K562 (cell line): Measurements from ENCODE around the gene NME4. TPM values are rescaled to one million over a fixed set of nuclear protein-coding genes. Genes with fewer than 3 reads are reported as not detected.
A peak's percentile ranks its signal among the peaks of the same experiment; 100 is the strongest.

Experiments used
- CBFB ChIP-seq: sonication (generic); formaldehyde crosslinking; IDR thresholded peaks from 2 replicates; pipeline ENCODE4 v1.4.0; 2020; ENCODE audit warnings: mild to moderate bottlenecking, missing genetic modification reagents
- CXXC5 ChIP-seq: fragments of 250-450 bp; sonication (Bioruptor Pico); IDR thresholded peaks from 2 replicates; pipeline ENCODE4 v1.8.0; 2022; ENCODE audit warnings: inconsistent platforms, mild to moderate bottlenecking, moderate library complexity
- DIDO1 ChIP-seq: fragments of 450-650 bp; IDR thresholded peaks from 2 replicates; pipeline ENCODE4 v1.6.1; 2016; ENCODE audit warnings: low read depth, missing biosample characterization, missing genetic modification characterization
- KHSRP ChIP-seq: fragments of 450-650 bp; IDR thresholded peaks from 2 replicates; pipeline ENCODE4 v1.6.1; 2017
- MEF2D ChIP-seq: conservative IDR thresholded peaks from 2 replicates; pipeline ENCODE4 v1.6.1; 2016; ENCODE audit warnings: low read depth, missing genetic modification characterization, missing compliant biosample characterization
- NCOA6 ChIP-seq: fragments of 450-650 bp; IDR thresholded peaks from 2 replicates; pipeline ENCODE4 v1.6.1; 2017; ENCODE audit warnings: mild to moderate bottlenecking
- NFXL1 ChIP-seq: fragments of 450-650 bp; formaldehyde crosslinking; IDR thresholded peaks from 2 replicates; pipeline ENCODE4 v1.4.0; 2021; ENCODE audit warnings: mild to moderate bottlenecking
- POLR2G ChIP-seq: fragments of 200-400 bp; formaldehyde crosslinking; IDR thresholded peaks from 2 replicates; pipeline ENCODE4 v1.6.1; 2017; ENCODE audit warnings: low read depth, mild to moderate bottlenecking, antibody characterized with exemption, low read length, moderate library complexity
- PTRF ChIP-seq: fragments of 450-650 bp; IDR thresholded peaks from 2 replicates; pipeline ENCODE4 v1.6.1; 2016; ENCODE audit warnings: mild to moderate bottlenecking, missing genetic modification characterization, missing compliant biosample characterization
- SAP30 ChIP-seq: fragments of 200-600 bp; sonication (generic); IDR thresholded peaks from 2 replicates; pipeline ENCODE4 v1.6.1; 2012; ENCODE audit warnings: borderline replicate concordance, low read depth, mild to moderate bottlenecking, moderate library complexity, low read length, control low read depth, inconsistent platforms; ENCODE audit not compliant: insufficient read depth, poor library complexity, severe bottlenecking
- ZBTB7A ChIP-seq: IDR thresholded peaks from 2 replicates; pipeline ENCODE4 v1.6.1; 2011; ENCODE audit warnings: low read depth, mild to moderate bottlenecking, low read length, moderate library complexity, borderline replicate concordance; ENCODE audit not compliant: control insufficient read depth
- ZBTB9 ChIP-seq: fragments of 450-650 bp; formaldehyde crosslinking; IDR thresholded peaks from 2 replicates; pipeline ENCODE4 v1.4.0; 2020; ENCODE audit warnings: mild to moderate bottlenecking, moderate library complexity
- polyA plus RNA-seq, 8 experiments: library from polyadenylated mRNA; depleted of rRNA in 4 of 8; stranded (reverse) in 5 of 8; unstranded in 3 of 8; fragments of >200 nt; fragmentation: Nextera tagmentation in 2 of 8; fragmentation: Illumina TruSeq in 1 of 8; extraction: Ambion mirVana in 2 of 8; extraction: Trizol in 1 of 8; gene quantifications; 2 replicates each; pipeline versions ENCODE4 v1.2.1 to v1.2.3, GENCODE V29; 2011 to 2014; ENCODE audit warnings: inconsistent platforms in 1 of 8, missing spikeins in 1 of 8
- total RNA-seq, 7 experiments: library from RNA; depleted of rRNA in 6 of 7; stranded (reverse); fragments of >200 nt in 6 of 7; fragmentation: Illumina TruSeq in 2 of 7; extraction: Trizol in 2 of 7; gene quantifications; 2 replicates each; pipeline versions ENCODE4 v1.2.1 to v1.2.3, GENCODE V29; 2011 to 2021; ENCODE audit warnings: low replicate concordance in 1 of 7
- TF ChIP-seq, protein P1 (sequence below): fragments of 450-650 bp; IDR thresholded peaks from 2 replicates; pipeline ENCODE4 v1.6.1; 2016; ENCODE audit warnings: low read depth
- TF ChIP-seq, protein P2 (sequence below): sonication (generic); formaldehyde crosslinking; IDR thresholded peaks from 2 replicates; pipeline ENCODE4 v1.8.0; 2022; ENCODE audit warnings: mild to moderate bottlenecking, missing genetic modification reagents
- TF ChIP-seq, protein P3 (sequence below): fragments of 250-450 bp; sonication (Bioruptor Pico); IDR thresholded peaks from 2 replicates; pipeline ENCODE4 v1.5.0; 2020; ENCODE audit warnings: mild to moderate bottlenecking, borderline replicate concordance

NME4 gene
- total and polyA plus RNA-seq, 9 of the 15 experiments (the other 6 are each of a cell fraction or from before 2014, with no cell fraction given), result 15.4 to 264 (median 139) TPM

DNA sequence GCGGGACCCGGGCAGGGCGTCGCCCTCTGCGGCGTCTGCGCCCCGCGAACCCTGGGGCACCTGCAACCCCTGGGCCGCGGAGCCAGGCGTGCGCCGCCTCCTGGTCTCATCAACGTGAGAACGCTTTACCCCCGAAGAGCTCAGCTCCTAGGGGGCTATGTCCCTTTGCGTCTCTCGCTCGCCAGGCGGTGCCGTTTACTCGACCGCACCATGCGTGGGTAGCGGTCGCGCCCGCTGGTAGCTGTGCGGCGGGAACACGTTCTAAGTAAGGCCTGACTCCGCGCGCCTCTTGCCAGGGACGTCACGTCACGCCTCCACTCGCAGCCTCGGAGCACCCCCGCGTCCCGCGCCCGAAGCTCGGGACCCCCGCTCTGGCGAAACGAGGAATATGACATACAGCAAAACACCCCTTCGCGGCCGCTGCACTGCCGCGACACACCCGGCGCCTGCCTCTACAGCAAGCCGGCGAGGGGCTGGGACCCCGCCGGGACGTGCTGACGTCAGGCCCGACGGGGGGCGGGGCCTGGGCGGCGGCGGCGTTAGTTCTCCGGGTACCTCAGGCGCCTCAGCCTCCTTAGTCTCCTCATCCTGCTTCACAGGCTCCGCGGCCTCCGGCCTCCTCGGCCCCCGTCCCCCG is 28.2 kb downstream of the NME4 start, which contains the start of gene RAB11FIP3 (continued):
- TF ChIP-seq CBFB (CRISPR knock-in tag) (no peak; the same call in 1 of the 2 replicates), ZBTB7A (peak; percentile 99), SAP30 (peak; percentile 68), NFXL1 (CRISPR knock-in tag) (no peak), ZBTB9 (CRISPR knock-in tag) (no peak; the same call in 1 of the 2 replicates), NCOA6 (peak; percentile 59; the same call in 1 of the 2 replicates), MEF2D (tag) (no peak), POLR2G (peak; percentile 85), DIDO1 (tag) (no peak), PTRF (tag) (no peak), CXXC5 (CRISPR knock-in tag) (peak; percentile 84), KHSRP (no peak)
- TF ChIP-seq, protein P1, sequence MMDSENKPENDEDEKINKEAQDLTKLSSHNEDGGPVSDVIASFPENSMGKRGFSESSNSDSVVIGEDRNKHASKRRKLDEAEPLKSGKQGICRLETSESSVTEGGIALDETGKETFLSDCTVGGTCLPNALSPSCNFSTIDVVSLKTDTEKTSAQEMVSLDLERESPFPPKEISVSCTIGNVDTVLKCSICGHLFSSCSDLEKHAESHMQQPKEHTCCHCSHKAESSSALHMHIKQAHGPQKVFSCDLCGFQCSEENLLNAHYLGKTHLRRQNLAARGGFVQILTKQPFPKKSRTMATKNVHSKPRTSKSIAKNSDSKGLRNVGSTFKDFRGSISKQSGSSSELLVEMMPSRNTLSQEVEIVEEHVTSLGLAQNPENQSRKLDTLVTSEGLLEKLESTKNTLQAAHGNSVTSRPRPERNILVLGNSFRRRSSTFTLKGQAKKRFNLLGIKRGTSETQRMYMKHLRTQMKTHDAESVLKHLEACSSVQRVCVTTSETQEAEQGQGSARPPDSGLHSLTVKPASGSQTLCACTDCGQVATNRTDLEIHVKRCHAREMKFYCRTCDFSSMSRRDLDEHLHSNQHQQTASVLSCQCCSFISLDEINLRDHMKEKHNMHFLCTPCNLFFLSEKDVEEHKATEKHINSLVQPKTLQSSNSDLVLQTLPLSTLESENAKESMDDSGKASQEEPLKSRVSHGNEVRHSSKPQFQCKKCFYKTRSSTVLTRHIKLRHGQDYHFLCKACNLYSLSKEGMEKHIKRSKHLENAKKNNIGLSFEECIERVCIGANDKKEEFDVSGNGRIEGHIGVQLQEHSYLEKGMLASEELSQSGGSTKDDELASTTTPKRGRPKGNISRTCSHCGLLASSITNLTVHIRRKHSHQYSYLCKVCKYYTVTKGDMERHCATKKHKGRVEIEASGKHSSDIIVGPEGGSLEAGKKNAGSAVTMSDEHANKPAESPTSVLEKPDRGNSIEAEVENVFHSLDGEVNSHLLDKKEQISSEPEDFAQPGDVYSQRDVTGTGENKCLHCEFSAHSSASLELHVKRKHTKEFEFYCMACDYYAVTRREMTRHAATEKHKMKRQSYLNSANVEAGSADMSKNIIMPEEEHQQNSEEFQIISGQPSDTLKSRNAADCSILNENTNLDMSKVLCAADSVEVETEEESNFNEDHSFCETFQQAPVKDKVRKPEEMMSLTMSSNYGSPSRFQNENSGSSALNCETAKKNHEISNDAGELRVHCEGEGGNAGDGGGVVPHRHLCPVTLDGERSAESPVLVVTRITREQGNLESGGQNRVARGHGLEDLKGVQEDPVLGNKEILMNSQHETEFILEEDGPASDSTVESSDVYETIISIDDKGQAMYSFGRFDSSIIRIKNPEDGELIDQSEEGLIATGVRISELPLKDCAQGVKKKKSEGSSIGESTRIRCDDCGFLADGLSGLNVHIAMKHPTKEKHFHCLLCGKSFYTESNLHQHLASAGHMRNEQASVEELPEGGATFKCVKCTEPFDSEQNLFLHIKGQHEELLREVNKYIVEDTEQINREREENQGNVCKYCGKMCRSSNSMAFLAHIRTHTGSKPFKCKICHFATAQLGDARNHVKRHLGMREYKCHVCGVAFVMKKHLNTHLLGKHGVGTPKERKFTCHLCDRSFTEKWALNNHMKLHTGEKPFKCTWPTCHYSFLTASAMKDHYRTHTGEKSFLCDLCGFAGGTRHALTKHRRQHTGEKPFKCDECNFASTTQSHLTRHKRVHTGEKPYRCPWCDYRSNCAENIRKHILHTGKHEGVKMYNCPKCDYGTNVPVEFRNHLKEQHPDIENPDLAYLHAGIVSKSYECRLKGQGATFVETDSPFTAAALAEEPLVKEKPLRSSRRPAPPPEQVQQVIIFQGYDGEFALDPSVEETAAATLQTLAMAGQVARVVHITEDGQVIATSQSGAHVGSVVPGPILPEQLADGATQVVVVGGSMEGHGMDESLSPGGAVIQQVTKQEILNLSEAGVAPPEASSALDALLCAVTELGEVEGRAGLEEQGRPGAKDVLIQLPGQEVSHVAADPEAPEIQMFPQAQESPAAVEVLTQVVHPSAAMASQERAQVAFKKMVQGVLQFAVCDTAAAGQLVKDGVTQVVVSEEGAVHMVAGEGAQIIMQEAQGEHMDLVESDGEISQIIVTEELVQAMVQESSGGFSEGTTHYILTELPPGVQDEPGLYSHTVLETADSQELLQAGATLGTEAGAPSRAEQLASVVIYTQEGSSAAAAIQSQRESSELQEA, result no peak
- TF ChIP-seq, protein P2, sequence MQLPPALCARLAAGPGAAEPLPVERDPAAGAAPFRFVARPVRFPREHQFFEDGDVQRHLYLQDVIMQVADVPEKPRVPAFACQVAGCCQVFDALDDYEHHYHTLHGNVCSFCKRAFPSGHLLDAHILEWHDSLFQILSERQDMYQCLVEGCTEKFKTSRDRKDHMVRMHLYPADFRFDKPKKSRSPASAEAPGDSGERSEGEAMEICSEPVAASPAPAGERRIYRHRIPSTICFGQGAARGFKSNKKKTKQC, result peak; percentile 93
- TF ChIP-seq, protein P3, sequence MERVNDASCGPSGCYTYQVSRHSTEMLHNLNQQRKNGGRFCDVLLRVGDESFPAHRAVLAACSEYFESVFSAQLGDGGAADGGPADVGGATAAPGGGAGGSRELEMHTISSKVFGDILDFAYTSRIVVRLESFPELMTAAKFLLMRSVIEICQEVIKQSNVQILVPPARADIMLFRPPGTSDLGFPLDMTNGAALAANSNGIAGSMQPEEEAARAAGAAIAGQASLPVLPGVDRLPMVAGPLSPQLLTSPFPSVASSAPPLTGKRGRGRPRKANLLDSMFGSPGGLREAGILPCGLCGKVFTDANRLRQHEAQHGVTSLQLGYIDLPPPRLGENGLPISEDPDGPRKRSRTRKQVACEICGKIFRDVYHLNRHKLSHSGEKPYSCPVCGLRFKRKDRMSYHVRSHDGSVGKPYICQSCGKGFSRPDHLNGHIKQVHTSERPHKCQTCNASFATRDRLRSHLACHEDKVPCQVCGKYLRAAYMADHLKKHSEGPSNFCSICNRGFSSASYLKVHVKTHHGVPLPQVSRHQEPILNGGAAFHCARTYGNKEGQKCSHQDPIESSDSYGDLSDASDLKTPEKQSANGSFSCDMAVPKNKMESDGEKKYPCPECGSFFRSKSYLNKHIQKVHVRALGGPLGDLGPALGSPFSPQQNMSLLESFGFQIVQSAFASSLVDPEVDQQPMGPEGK (CRISPR knock-in tag), result no peak
